GM18870 (cell line): ENCODE data around the gene PDE9A.

Source experiments
- ATAC-seq: cut with Tn5 transposase; IDR thresholded peaks from one replicate; pipeline ENCODE4 v1.9.1; 2021; ENCODE audit warnings: moderate library complexity; ENCODE audit not compliant: unreplicated experiment

Gene PDE9A

GRCh38 chr21:42767561-42767835 is 114.1 kb downstream of the PDE9A start:
- ATAC-seq: no peak

- ATAC-seq: no peak
These were observed 115.1 kb downstream of the PDE9A start for GRCh38 chr21:42768324-42769121.

GRCh38 chr21:42769183-42769819 is 115.9 kb downstream of the PDE9A start:
- ATAC-seq: no peak

GRCh38 chr21:42769820-42770716 is 116.6 kb downstream of the PDE9A start:
- ATAC-seq: no peak

GRCh38 chr21:42770717-42771502 is 117.5 kb downstream of the PDE9A start:
- no peak for ATAC-seq

GRCh38 chr21:42771503-42771805 is 118.0 kb downstream of the PDE9A start:
- ATAC-seq: no peak

- no peak for ATAC-seq
These were observed 121.7 kb downstream of the PDE9A start for GRCh38 chr21:42775123-42775522.

GRCh38 chr21:42775891-42776290 is 122.5 kb downstream of the PDE9A start:
- ATAC-seq: no peak

- no peak for ATAC-seq
These were observed 123.8 kb downstream of the PDE9A start for GRCh38 chr21:42777064-42777756.

GRCh38 chr21:42777757-42778344 is 124.4 kb downstream of the PDE9A start:
- ATAC-seq: no peak

GRCh38 chr21:42779431-42779861 is 126.0 kb downstream of the PDE9A start:
- ATAC-seq: no peak

- ATAC-seq: no peak
These were observed 127.2 kb downstream of the PDE9A start for GRCh38 chr21:42780617-42781016.

GRCh38 chr21:42781150-42781970 is 127.9 kb downstream of the PDE9A start:
- ATAC-seq: no peak

- no peak for ATAC-seq
These were observed 128.7 kb downstream of the PDE9A start for GRCh38 chr21:42781971-42782722.

GRCh38 chr21:42782723-42783242 is 129.4 kb downstream of the PDE9A start:
- ATAC-seq: no peak

GRCh38 chr21:42784276-42784675 is 130.9 kb downstream of the PDE9A start:
- ATAC-seq: no peak

GRCh38 chr21:42784896-42785451 is 131.6 kb downstream of the PDE9A start:
- ATAC-seq: no peak
